Left forelimb (tissue), 1 donor: ENCODE data around the gene GTPBP10.

Experiments
- DNase-seq: peaks from one replicate; pipeline ENCODE4 v3.0.0-alpha.2; 2018; ENCODE audit warnings: low spot score

GTPBP10 gene

GRCh38 chr7:90433221-90433620, 86.7 kb downstream of the GTPBP10 start:
- no peak for DNase-seq
